Lower lobe of right lung (tissue), 1 donor: ENCODE results near the gene PLD1. TPM values are rescaled to one million over a fixed set of nuclear protein-coding genes. Genes with fewer than 3 reads are reported as not detected.

Experiments used
- total RNA-seq: library from RNA; stranded (reverse); fragmentation: NEBNext Ultra II Directional; extraction: Animal tissue kit (Norgen Biotek cat#: 25700); gene quantifications from one replicate; pipeline ENCODE4 v1.2.1, GENCODE V29; 2021
- donor health status: DM: no; HTN: yes; CAD: no; lungs with severe emphysema.

PLD1 gene
- total RNA-seq, 1 donor from 2014 or later, result 27.7 TPM

Other genes with a start within 250 kb of the PLD1 start
- gene TMEM212, start 32.9 kb upstream of the PLD1 start, total RNA-seq, result 5.2 TPM
- gene FNDC3B, start 229.1 kb upstream of the PLD1 start, total RNA-seq, result 153 TPM